HG03354 (cell line): Measurements from ENCODE around the gene MAPK8IP1.
"Not testable (repeated sequence)": the region's sequence is repeated elsewhere in the genome, so short reads cannot be mapped to it uniquely, and the experiment has no call there.

Source experiments
- ATAC-seq: cut with Tn5 transposase; IDR thresholded peaks from one replicate; pipeline ENCODE4 v1.9.1; 2021; ENCODE audit warnings: mild to moderate bottlenecking; ENCODE audit not compliant: unreplicated experiment, poor library complexity, severe bottlenecking

The MAPK8IP1 gene

GRCh38 chr11:45885274-45885920 lies at the start of gene MAPK8IP1:
TSS of gene MAPK8IP1 (plus strand) at chr11:45885651. CDS start at chr11:45885821, 170 bp downstream.
- ATAC-seq: peak; percentile 72

GRCh38 chr11:45839204-45839603 lies 46.2 kb upstream of the MAPK8IP1 start:
- no peak for ATAC-seq

DNA sequence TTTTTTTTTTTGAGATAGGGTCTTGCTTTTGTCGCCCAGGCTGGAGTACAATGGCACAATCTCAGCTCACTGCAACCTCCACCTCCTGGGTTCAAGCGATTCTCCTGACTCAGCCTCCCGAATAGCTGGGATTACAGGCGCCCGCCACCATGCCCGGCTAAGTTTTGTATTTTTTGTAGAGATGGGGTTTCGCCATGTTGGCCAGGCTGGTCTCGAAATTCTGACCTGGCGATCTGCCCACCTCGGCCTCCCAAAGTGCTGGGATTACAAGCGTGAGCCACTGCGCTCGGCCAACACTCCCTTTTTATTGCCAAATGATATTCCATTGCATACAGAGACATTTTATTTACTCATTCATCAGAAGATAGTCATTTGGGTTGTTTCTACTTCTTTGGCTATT lies 45.2 kb upstream of the MAPK8IP1 start:
- not testable (repeated sequence) for ATAC-seq

- ATAC-seq: peak; percentile 38
These were observed 42.1 kb upstream of the MAPK8IP1 start for GRCh38 chr11:45843158-45843924.

DNA sequence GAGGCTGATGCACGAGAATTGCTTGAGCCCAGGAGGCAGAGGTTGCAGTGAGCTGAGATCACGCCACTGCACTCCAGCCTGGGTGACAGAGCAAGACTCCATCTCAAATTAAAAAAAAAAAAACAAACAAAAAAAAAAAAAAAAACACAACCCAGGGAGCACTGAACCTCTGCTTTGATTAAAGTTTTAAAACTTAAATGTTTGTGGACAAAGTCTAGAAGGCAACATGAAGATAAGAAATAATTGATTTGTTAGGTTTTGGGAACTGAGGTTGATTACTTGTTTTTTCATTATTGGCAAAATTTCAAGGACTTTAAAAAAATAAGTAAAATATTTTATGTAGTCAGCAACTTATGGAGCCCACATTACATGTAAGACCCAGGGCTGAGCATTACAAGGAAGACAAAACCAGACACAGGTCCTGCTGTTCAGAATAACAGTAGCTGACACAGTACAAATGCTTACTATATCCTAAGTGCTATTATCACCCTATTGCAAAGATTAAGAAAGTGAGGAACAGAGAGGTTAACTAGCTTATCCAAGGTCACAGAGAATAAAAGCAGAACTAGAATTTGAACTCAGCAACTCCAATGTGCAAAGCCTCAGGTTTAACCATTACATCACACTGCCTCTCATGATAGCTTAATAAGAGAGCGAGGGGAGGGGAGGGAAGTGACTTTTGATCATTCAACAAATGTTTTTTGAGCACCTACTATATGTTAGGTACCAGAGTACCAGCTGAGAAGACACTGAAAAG lies 40.5 kb upstream of the MAPK8IP1 start:
- no peak for ATAC-seq

- ATAC-seq: no peak
These were observed 39.2 kb upstream of the MAPK8IP1 start for GRCh38 chr11:45846174-45846675.

- ATAC-seq: peak; percentile 90
These were observed 38.2 kb upstream of the MAPK8IP1 start, which contains the start of gene CRY2 for GRCh38 chr11:45846974-45847910. TSS of gene CRY2 (plus strand) at chr11:45847475. CDS start at chr11:45847491, 16 bp downstream.

DNA sequence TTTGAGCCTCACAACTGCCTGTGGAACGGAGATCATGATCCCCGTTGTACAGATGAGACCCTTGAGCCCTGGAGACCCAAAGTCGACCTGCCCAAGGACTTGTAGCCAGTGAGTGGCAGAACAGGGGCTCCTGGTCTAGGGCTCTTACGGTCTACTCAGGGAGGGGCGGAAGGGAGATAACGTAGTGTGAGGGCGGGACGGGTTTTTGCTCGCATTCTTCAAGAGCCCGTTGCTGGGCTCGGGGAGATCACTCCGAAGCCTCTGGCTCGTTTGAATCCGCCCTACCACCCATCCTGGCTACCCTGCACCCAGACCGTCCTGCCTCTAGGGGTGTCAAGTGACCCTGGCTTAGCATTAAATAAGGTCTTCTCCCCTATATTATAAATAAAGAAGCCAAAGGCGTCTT lies 37.5 kb upstream of the MAPK8IP1 start:
- peak; percentile 25 for ATAC-seq

GRCh38 chr11:45848654-45849081 lies 36.8 kb upstream of the MAPK8IP1 start:
- no peak for ATAC-seq

- ATAC-seq: no peak
These were observed 35.0 kb upstream of the MAPK8IP1 start for GRCh38 chr11:45850446-45850845.

GRCh38 chr11:45851228-45851627 lies 34.2 kb upstream of the MAPK8IP1 start:
- ATAC-seq: no peak

- ATAC-seq: peak; percentile 15
These were observed 33.3 kb upstream of the MAPK8IP1 start for GRCh38 chr11:45852018-45852711.

- peak; percentile 46 for ATAC-seq
These were observed 32.7 kb upstream of the MAPK8IP1 start for GRCh38 chr11:45852712-45853101.

- no peak for ATAC-seq
These were observed 31.9 kb upstream of the MAPK8IP1 start for GRCh38 chr11:45853332-45854219.

GRCh38 chr11:45855308-45855707 lies 30.1 kb upstream of the MAPK8IP1 start:
- no peak for ATAC-seq

DNA sequence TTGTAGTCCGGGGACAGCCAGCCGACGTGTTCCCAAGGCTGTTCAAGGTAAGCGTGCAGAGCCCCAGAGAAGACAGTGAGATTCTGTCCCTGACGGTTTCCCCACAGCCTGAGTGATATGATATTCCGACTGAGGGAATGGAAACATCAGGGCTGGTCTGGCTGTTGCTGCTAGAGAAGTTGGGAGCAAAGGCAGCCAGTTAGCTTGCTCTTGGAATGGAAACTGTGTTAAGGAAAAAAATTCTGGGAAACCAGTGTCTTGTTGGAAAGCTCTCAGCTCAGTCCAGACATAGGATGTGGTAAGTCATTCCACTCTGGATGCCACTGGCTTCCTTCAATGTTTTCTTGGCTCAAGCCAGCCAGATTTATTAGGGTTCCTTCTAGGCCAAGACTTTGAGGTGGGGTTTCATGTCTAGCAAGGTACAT lies 29.4 kb upstream of the MAPK8IP1 start:
- no peak for ATAC-seq

DNA sequence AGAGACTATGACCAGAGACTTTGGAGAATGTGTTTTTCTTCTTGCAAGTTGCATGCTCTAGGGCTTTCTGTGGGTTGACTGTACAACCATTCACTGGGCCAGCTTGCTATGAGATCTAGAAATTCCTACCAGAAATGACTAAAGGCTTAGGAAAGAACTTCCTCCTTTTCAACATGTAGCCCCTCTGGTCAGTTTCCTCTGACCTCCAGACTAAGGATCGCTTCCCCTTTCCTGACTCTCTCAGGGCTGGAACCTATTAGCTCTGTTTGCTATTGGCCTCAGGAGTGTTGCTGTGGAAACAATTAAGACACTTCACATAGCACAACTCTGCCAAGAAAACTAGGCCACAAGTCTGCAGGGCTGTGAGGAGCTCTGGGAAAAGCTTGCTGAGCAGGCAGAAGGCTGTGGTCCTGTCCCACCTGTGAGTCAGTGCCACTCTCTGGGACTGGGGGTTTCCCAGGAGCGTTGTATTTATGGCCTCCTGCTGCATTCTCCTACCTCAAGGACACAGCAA lies 27.4 kb upstream of the MAPK8IP1 start:
- ATAC-seq: no peak
